Skeletal muscle tissue (tissue), 4 donors: ENCODE data around the gene ACSF3. TPM values are rescaled to one million over a fixed set of nuclear protein-coding genes. Genes with fewer than 3 reads are reported as not detected.

Experiments
- H3K27ac ChIP-seq: one replicate; pipeline ENCODE4 v1.7.0; 2013; ENCODE audit warnings: mild to moderate bottlenecking, low read depth, low read length, inconsistent platforms
- H3K27me3 ChIP-seq, 3 donors: one replicate each; pipeline ENCODE4 v1.7.0; 2013; ENCODE audit warnings: low read length in 3 of 3; ENCODE audit not compliant: control insufficient read depth in 3 of 3, insufficient read depth in 3 of 3
- H3K36me3 ChIP-seq, 3 donors: one replicate each; pipeline ENCODE4 v1.7.0; 2013; ENCODE audit warnings: low read length in 3 of 3; ENCODE audit not compliant: control insufficient read depth in 3 of 3, insufficient read depth in 3 of 3
- H3K4me1 ChIP-seq, 3 donors: one replicate each; pipeline ENCODE4 v1.7.0; 2013; ENCODE audit warnings: low read length in 3 of 3, mild to moderate bottlenecking in 3 of 3; ENCODE audit not compliant: control insufficient read depth in 3 of 3, insufficient read depth in 3 of 3
- H3K4me3 ChIP-seq, 3 donors: one replicate each; pipeline ENCODE4 v1.7.0; 2013; ENCODE audit warnings: low read length in 3 of 3
- H3K9ac ChIP-seq, 3 donors: one replicate each; pipeline ENCODE4 v1.7.0; 2013; ENCODE audit warnings: low read length in 3 of 3, mild to moderate bottlenecking in 3 of 3, moderate library complexity in 2 of 3, low read depth in 1 of 3
- H3K9me3 ChIP-seq, 3 donors: one replicate each; pipeline ENCODE4 v1.7.0; 2013; ENCODE audit warnings: low read length in 3 of 3; ENCODE audit not compliant: control insufficient read depth in 3 of 3
- total RNA-seq: library from RNA; depleted of rRNA; stranded (reverse); fragments of >200 nt; gene quantifications from one replicate; pipeline ENCODE4 v1.2.3, GENCODE V29; 2014
- donor health status: Osteomylitis.

ACSF3 gene
- total RNA-seq, 1 donor from 2014 or later = 12.5 TPM

DNA sequence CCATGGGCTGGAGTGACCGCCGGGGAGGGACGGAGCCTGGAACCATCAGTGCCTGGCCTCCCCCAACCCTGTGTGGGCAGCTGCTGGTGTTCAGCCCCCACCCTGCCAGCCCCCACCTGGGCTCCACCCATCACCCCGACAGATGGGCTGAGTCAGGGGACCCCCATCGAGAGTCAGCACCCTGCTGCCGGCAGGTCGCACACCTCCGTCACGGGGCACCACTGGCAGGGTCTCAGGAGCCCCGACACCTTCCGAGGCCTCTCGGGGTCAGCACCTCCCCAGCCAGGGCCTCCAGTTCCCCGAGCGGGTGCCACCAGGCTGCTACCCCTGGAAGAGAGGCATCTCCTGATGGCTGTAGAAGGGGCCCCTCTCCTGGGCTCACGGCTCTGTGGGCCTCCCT is 38.3 kb upstream of the ACSF3 start:
- Histone ChIP-seq H3K27ac (no peak overlapping the region), H3K27me3 (peaks cover 63 to 75% (median 70%) of the 10 kb centered on the region in 3 donors)

DNA sequence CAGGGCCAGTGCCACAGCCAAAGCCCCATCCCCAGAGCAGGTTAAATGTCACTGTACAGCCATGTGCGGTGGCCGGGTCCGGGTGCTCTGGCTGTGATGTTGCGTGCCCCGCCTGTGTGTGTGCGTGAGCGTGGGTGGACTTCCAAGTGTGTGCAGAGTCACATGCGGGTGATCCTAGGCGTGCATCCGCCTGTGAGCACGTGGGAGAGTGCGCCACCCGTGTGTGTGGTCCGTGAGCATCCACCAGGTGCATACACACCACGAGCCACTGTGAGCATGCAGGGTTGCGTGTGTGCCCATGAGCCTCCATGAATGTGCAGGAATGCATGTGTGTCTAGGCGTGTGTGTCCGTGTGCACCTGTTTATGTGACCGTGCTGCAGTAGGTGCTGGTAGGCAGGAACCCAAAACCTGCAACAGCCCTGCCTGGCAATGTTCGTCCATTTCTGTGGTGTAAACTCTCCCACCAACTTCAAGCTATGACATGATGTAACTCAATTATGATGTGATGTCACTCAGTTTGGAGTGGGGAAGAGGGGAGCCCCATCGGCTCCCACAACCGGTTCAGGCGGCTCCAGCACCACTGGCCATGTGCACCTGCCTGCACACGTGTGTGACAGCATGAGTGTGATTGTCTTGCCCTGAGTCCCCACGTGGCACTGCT is 37.6 kb upstream of the ACSF3 start:
- Histone ChIP-seq H3K9me3 (no peaks in the 10 kb centered on the region), H3K36me3 (no peaks in the 10 kb centered on the region), H3K27ac (no peak overlapping the region), H3K27me3 (peaks cover 63 to 78% (median 73%) of the 10 kb centered on the region in 3 donors), H3K4me3 (no peak overlapping the region), H3K9ac (no peak overlapping the region), H3K4me1 (peaks cover 0 to 9% (median 0%) of the 10 kb centered on the region in 3 donors)

More for the DNA sequence above, 38.3 kb upstream of the ACSF3 start:
- no peak overlapping the region for H3K9ac ChIP-seq
- H3K4me1 ChIP-seq = peaks cover 0 to 9% (median 0%) of the 10 kb centered on the region in 3 donors
- no peaks in the 10 kb centered on the region for H3K36me3 ChIP-seq
- no peaks in the 10 kb centered on the region for H3K9me3 ChIP-seq
- H3K4me3 ChIP-seq = no peak overlapping the region

DNA sequence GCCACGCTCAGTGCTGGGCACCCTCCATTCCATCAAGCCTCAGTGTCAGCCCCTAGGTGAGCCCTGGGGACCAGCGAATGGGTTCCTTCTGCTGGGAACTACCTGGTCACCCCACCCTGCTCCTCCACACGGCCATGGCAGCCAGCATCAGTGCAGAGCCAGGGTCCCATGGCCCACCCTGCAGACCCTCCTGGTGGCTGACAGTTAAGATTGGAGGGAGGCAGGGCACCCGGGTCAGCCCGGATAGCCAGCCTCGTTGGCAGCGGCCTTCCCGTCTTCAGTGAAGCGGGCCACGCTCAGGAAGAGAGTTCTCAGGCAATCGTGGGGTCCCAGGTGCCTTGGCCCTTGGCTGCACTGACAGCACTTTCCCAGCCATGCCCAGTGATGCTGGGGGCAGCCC is 37.1 kb upstream of the ACSF3 start:
- H3K4me3 ChIP-seq = no peak overlapping the region
- H3K9ac ChIP-seq = no peak overlapping the region
- H3K9me3 ChIP-seq = no peaks in the 10 kb centered on the region
- H3K27me3 ChIP-seq = peaks cover 59 to 79% (median 73%) of the 10 kb centered on the region in 3 donors
- peaks cover 0 to 9% (median 0%) of the 10 kb centered on the region in 3 donors for H3K4me1 ChIP-seq
- H3K36me3 ChIP-seq = no peaks in the 10 kb centered on the region
- H3K27ac ChIP-seq = no peak overlapping the region

DNA sequence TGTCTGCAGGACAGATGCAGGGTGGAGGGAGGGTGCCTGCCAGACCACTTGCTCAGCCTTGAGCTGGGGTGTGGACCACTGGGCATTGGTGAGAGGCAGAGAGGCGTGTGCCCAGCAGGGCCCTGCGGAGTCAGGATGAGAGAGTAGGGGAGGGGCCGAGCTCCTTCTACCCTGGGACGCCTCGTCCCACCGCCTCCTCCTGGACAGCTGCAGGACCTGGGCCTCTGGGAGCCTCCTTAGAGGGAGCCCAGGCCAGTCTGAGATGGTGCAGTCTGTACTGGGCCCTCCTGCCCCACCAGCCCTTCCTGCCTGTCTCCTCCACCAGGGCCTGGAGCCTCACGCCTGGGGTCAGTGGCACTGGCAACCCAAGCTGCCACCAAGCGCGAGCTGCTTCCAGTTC is 35.9 kb upstream of the ACSF3 start:
- Histone ChIP-seq H3K9ac (no peak overlapping the region), H3K9me3 (no peaks in the 10 kb centered on the region), H3K4me3 (no peak overlapping the region), H3K36me3 (no peaks in the 10 kb centered on the region), H3K27ac (no peak overlapping the region), H3K4me1 (no peaks in the 10 kb centered on the region), H3K27me3 (peaks cover 54 to 76% (median 62%) of the 10 kb centered on the region in 3 donors)

DNA sequence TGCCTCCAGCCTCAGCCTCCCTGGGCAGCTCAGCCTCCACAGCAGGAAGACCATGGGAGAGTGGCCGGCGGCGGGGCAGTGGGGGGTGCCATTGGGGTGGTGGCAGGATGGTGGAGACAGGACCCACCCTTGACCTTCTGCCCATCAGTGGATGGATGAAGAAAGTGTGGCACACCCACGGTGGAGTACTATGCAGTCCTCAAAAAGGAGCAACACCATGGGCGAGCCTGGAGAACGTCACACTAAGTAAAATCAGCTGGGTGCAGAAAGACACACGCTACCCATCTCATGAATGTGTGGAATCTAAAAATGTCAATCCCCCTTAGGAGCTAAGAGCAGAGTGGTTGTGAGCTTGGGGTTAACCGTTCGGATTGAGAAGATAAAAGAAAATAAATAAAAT is 34.8 kb upstream of the ACSF3 start:
- Histone ChIP-seq H3K27ac (no peak overlapping the region), H3K4me1 (no peaks in the 10 kb centered on the region), H3K4me3 (no peak overlapping the region), H3K9me3 (no peaks in the 10 kb centered on the region), H3K27me3 (peaks cover 45 to 74% (median 58%) of the 10 kb centered on the region in 3 donors), H3K9ac (no peak overlapping the region), H3K36me3 (no peaks in the 10 kb centered on the region)

DNA sequence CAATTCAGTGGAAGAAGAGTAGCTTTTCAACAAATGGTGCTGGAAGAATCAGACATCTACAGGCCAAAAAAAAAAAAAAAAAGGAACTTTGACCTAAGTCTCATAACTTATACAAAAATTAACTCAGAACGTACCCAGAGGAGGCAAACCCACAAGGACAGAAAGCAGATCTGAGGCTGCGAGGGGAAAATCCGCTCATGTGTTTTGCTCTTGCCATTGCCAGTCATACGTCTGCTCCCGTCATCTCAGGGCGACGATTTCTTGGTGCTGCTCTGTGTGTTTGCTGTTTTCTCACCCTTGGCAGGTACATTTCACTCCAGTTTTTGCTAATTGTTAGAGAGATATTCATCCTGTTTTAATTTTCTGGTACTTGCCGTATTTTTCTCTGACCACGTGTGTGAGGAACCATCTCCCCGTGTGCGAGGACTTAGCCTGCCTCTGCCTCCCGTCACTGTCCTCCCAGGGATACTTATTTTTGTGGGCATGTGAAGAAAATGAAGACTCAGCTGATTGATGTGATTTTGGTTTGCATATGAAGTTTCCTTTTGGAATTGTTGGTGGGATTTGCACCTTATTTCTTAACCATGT is 33.4 kb upstream of the ACSF3 start:
- no peaks in the 10 kb centered on the region for H3K4me1 ChIP-seq
- peaks cover 36 to 66% (median 51%) of the 10 kb centered on the region in 3 donors for H3K27me3 ChIP-seq
- H3K27ac ChIP-seq = no peak overlapping the region
- H3K9ac ChIP-seq = no peak overlapping the region
- no peaks in the 10 kb centered on the region for H3K36me3 ChIP-seq
- H3K4me3 ChIP-seq = no peak overlapping the region
- no peaks in the 10 kb centered on the region for H3K9me3 ChIP-seq

DNA sequence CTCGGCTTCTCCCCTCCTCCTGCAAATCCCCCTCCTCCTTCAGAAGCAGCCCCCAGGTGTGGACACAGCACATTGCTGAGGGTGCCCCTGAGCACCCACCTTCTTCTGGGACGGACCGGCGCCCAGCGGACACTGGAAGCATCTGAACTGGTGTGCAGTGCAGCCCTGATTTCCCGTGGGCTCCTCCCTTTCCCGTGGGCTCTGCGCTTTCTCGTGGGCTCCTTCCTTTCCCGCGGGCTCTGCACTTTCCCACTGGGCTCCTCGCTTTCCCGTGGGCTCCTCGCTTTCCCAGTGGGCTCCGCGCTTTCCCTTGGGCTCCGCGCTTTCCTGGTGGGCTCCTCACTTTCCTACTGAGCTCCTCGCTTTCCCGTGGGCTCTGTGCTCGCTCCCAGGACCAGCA is 32.6 kb upstream of the ACSF3 start:
- Histone ChIP-seq H3K27me3 (peaks cover 31 to 66% (median 50%) of the 10 kb centered on the region in 3 donors), H3K9ac (no peak overlapping the region), H3K4me3 (no peak overlapping the region), H3K27ac (no peak overlapping the region), H3K4me1 (no peaks in the 10 kb centered on the region), H3K36me3 (no peaks in the 10 kb centered on the region), H3K9me3 (no peaks in the 10 kb centered on the region)

DNA sequence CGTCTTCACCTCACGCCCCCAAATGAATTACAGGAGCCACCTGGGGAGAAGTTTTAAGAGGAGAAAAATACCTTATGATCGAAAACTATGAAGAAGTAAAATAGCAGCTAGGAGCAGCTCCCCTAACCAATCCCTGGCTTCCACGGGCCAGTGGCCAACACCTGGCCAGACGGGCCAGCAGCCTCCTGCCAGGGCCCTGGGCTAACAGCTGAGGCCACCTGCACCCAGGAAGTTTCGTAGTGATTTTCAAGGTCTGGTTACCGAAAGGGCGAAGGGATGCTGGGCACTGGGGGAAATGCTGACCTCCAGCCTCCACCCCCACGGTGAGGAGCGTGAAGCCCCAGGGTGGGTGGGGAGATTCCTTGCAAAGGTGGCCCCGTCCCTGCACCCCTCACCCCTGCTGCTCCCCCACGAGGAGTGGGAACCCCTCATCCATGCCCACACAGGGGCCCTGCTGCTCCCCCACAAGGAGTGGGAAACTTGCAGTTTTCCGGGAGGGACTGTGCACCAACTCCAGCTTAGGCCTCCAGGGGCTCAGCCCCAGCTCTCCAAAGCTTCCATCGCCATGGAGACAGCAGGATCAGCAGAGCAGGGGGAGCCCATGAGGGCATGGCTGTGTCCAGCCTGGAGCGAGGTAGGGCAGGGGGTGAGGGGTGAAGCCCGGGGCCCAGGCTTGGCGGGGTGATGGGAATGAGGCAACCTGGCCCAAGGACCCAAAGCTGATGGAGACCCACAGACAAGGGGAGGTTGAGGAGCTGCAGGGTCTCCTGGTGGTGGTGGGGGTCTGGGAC is 31.9 kb upstream of the ACSF3 start:
- Histone ChIP-seq H3K9ac (no peak overlapping the region), H3K4me3 (no peak overlapping the region), H3K9me3 (no peaks in the 10 kb centered on the region), H3K27me3 (peaks cover 31 to 67% (median 50%) of the 10 kb centered on the region in 3 donors), H3K36me3 (no peaks in the 10 kb centered on the region), H3K27ac (no peak overlapping the region), H3K4me1 (no peaks in the 10 kb centered on the region)

DNA sequence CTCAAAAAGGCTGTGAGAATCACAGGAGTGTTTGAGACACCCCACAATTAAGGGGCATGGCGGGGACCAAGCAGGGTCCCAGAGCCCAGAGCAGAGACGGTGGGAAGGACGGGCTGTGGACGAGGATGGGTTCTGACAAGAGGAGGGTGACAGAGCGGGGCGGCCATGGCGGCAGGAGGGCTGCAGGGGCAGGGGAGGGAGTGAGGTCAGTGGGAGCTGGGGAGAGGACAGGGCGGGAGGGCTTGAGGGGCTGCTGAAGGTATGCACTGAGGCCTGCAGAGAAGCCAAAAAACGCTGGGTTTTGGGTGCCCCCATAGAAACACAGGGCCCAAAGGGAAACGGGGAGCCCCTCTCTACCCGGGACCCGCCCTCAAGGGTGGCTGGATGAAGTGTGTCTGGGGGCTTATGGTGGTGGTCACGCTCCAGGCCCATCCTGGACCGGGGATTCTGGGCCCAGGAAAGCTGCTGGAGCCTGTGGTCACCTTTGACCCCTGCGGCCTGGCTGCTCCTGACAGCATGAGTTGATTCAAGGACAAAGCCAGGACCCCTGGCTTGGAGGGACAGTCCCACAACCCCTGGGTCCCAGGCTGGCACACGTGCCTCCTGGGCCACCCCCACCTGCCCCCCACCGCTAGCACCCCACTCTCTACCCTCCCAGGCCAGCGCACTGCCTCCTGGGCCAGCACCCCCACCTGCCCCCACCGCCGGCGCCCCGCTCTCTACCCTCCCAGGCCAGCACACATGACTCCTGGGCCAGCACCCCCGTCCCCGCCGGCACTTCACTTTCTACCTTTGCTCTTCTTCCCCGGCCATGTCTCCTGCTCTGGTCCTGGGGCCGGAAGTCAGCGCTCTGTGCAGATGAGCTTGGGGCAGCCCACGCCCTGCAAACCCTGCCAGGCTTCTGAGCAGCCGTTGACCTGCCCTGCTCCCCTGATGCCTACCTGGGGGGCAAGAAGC is 31.0 kb upstream of the ACSF3 start:
- Histone ChIP-seq H3K36me3 (no peaks in the 10 kb centered on the region), H3K4me3 (no peak overlapping the region), H3K27me3 (peaks cover 23 to 66% (median 53%) of the 10 kb centered on the region in 3 donors), H3K27ac (no peak overlapping the region), H3K4me1 (no peaks in the 10 kb centered on the region), H3K9ac (no peak overlapping the region), H3K9me3 (no peaks in the 10 kb centered on the region)
